HG02870 (cell line): ENCODE measurements around the gene TCF19.
"Not testable (repeated sequence)": the region's sequence is repeated elsewhere in the genome, so short reads cannot be mapped to it uniquely, and the experiment has no call there.

Source experiments
- ATAC-seq: cut with Tn5 transposase; IDR thresholded peaks from one replicate; pipeline ENCODE4 v1.9.1; 2021; ENCODE audit warnings: mild to moderate bottlenecking, moderate library complexity; ENCODE audit not compliant: unreplicated experiment

Gene TCF19

DNA sequence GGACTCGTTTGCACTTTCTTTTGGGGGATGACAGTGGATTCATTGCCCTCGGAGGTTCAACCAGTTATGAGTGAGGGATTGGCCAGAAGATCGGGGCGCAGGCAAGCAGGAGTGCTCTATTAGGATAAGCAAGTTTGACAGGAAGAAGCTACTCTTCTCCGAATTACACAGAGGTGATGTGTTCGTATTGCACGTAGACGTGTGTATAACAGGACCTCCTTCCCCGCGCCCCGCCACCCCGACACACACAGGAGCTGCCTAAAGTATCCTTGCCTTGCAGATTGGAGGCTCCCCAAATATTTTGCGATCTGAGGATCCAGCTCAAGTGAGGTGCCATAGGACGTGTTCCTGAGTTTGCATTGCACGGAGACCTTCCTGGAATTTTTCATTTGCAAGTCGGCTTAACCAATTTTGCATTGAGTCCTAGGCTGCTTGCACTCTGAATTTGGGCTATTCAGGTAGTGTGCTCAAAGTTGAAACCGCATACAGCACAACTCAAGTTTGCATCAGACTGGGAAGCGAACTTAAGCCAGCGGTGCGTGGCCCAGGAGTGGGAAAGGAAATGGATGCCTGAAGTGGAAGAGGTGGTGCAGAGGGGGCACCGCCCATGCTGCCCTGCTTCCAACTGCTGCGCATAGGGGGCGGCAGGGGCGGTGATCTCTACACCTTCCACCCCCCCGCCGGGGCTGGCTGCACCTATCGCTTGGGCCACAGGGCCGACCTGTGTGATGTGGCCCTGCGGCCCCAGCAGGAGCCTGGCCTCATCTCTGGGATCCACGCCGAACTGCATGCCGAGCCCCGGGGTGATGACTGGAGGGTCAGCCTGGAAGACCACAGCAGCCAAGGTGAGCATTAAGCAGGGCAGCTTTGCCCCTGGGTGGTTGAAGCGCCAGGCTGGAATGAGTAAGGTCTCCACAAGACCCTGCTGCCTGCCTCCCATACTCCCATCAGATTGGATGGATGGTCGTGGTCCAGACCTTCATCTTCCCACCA lies 770 bp downstream of the TCF19 start:
- ATAC-seq, result no peak

DNA sequence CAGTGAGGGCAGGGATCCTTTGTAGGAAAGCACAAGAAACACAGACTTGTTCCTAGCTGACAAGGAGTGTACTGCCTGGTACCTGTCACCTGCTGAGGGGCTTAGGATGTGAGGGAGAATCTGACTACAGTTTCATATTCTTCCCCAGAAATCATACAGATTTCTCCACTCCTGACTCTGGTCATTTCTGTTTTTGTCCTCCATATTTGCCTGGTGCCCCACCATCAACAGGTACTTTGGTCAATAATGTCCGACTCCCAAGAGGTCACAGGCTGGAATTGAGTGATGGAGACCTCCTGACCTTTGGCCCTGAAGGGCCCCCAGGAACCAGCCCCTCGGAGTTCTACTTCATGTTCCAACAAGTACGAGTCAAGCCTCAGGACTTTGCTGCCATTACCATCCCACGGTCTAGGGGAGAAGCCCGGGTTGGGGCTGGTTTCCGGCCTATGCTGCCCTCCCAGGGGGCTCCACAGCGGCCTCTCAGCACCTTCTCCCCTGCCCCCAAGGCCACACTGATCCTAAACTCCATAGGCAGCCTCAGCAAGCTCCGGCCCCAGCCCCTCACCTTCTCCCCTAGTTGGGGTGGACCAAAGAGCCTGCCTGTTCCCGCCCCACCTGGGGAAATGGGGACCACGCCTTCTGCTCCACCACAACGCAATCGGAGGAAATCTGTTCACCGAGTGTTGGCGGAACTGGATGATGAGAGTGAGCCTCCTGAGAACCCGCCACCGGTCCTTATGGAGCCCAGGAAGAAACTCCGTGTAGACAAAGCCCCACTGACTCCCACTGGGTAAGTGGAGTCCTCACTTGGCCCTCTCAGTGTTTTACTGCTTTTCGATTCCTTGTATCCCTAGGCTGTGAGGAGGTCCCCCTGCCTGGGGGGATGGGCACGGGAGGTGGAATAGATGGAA lies 3.1 kb downstream of the TCF19 start:
- ATAC-seq, result no peak

DNA sequence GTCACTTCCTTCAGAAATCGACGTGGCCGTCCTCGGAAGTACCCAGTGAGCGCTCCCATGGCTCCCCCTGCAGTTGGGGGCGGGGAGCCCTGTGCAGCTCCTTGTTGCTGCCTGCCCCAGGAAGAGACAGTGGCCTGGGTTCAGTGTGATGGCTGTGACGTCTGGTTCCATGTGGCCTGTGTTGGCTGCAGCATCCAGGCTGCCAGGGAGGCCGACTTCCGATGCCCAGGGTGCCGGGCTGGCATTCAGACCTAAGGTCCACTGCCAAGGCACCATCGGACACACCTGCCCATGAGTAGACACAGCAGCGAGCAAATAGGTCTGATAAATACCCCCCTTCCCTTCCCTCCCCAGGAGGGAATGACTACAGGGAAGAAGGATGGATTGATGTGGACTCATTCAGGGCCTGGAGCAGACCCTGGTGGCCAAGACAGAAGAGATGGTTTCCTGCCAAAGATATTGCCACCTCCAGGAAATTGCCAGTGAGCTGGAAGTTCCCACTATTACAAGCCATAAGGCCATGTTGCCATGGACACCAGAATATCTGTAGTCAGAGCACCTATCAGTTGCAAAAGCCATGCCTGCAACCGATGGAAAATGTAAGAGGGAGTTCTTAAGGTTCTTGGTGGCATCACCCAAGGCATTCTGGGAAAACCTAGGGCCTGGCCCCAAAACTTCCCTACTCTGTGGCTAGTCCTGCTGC lies 4.2 kb downstream of the TCF19 start:
- ATAC-seq, result no peak

DNA sequence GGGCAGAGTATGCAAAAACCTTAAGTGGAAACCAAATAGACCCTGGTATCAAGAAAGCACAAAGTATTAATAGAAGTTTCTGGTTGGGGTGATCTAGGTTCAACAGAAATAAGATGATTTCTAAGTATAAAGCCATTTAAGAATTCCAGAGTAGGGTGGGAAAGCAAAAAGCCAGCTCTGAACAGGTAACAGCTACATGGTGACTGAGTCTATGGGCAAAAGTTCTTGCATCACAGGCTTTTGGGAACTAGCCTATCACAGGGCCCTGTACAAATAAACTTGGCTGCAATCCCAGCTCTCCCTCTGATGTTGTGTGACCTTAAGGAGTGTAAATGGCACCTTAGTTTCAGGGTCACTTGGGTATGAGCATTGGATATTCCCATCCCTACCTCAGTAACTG lies 5.5 kb downstream of the TCF19 start:
- no peak for ATAC-seq

DNA sequence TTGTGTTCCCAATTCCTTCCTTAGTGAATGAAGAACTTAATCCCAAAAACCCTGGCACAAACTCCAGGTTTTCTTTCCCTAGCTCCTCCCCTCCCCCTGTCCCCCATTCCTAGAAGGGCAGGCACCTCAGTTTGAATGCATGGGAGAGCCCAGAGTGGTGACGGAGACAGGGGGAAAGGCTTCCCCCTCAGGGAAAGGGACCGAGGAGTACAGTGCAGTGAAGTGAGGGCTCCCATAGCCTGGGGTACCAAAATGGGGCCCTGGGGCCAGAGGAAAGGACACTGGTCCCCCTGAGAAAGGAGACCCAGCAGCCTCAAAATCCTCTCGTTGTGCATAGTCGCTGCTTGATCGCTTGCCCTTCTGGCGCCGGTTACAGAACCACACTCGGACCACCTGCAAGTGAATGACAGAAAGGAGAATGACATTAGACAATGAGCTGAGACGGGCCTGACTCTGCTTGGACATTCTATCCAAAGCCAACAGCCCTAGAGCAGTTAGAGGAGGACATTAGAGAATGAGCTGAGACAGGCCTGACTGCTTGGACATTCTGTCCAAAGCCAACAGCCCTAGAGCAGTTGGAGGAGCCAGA lies 6.2 kb downstream of the TCF19 start:
- ATAC-seq, result not testable (repeated sequence)

DNA sequence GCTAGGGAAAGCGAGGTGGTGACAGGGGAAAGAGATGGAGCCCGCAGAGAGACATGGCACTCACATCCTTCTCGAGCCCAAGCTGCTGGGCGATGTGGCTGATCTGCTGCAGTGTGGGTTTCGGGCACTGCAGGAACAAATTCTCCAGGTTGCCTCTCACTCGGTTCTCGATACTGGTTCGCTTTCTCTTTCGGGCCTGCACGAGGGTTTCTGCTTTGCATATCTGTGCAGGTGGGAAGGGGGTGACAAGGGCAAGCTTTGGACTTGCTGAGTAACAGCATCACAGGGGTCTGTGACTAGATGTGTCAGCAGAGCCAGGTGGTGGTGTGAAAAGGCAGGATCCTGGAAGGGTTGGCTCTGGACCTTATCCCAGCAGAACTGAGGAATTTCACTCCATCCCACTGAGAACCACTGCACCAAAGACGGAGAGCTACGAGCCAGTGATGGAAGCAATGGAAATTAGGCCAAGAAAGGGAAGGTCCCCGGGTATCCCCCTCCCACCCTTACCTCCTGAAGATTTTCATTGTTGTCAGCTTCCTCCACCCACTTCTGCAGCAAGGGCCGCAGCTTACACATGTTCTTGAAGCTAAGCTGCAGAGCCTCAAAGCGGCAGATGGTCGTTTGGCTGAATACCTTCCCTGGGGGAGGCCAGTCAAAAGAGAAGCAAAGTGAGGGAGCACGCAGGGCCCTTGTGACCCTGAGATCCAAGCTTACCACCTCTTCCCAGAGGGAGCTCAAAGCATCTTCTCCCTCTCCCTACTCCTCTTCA lies 6.9 kb downstream of the TCF19 start:
- ATAC-seq, result peak; percentile 68

DNA sequence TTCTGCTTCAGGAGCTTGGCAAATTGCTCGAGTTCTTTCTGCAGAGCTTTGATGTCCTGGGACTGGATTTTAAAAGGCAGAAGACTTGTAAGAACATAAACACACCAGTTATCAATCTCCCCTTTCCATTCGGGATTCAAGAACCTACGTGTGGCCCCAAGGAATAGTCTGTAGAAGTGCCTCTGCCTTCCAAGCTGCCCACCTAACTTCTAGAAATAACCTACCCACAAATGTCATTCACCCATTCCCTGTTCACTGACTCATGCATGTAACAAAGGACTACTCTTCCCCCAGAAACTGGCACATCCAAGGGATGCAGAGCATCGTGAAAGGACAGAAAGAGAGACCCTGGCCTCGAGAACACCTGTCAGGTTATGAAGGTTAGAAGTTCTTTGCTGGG lies 7.6 kb downstream of the TCF19 start:
- no peak for ATAC-seq

DNA sequence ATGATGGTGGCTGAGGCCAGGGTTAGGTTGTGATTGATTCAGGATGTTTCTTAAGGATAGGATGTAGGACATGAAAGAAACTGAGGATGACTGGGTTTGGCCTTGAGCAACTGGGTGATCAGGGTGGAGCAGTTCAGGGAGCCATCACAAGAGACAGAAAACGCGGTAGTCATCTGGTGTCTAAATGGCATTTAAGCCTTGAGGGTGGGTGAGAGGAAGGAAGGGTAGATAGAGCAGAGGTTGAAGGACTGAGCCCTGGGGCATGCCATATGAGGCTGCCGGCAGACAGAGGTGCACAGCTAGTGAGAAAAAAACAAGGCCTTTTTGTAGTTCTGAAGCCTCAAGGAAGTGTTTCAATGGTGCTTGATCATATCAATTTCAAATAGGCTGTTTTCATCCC lies 10.2 kb downstream of the TCF19 start:
- ATAC-seq, result no peak

DNA sequence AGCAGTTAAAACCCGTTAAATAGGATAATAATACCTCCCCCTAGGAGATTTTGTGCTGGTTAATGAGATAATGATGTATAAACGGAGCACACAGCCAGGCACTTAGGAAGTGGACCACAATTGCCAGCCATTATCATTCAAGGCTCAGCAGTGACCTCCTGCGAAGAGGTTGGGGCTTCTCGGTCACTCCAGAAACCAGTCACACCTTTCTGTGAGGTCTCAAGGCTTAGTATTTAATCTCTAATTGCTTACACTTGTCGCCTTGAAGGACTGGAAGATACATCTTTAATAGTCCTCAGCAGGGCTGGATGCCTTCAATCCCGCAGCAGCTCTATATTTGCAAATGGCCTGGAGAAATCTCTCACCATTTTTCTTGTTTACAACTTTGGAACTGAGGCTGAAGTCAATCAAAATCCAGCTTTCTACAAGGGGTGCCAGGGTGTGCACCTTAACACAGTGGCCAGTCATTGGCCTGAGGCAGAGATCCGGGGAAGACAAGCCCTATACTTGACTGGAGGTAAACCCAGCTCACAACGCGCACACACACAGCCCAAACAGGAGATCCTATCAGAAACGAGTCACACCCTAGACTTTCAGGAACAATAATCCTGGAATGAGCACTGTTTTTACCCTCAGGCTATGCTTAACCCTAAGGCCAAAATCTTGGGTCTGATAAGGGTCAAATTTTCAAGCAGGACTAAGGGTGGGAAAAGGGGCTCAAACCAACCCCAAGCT lies 10.9 kb downstream of the TCF19 start:
- ATAC-seq, result no peak

DNA sequence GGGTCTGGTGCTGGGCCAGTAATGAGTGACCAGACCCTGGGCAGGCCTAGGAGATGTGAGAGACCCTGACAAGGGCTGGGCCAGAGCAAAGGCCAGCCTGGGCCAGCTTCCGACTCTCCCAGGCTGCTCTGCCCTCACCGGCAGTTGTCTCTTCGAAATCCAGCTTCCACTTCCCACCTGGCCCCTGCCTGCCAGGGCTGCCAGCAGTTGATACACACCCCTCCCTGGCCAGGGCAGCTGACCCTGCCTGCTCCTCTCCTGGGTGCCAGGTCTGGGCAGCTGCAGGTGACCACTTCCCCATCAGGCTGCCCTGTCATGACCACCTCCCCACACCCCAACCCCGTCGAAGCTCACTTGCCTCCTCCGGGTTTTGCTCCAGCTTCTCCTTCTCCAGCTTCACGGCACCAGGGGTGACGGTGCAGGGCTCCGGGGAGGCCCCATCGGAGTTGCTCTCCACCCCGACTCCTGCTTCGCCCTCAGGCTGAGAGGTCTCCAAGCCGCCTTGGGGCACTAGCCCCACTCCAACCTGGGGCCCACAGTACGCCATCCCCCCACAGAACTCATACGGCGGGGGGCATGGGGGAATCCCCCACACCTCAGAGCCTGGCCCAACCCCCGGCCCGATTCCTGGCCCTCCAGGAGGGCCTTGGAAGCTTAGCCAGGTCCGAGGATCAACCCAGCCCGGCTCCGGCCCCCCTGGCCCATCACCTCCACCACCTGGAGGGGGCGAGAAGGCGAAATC lies 11.6 kb downstream of the TCF19 start:
- not testable (repeated sequence) for ATAC-seq

DNA sequence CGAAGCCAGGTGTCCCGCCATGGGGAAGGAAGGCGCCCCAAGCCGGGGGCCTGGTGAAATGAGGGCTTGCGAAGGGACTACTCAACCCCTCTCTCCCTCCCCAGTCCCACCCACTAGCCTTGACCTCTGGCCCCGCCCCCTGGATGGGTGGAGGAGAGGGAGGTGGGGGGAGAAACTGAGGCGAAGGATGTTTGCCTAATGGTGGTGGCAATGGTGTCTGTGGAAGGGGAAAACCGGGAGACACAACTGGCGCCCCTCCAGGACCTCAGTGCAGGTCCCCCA lies 12.2 kb downstream of the TCF19 start, which contains the start of gene POU5F1:
Gene POU5F1 (minus strand): TSS at position 83 of the 282 bp plus-strand sequence. CDS start 62 bp downstream, at position 21.
- no peak for ATAC-seq

DNA sequence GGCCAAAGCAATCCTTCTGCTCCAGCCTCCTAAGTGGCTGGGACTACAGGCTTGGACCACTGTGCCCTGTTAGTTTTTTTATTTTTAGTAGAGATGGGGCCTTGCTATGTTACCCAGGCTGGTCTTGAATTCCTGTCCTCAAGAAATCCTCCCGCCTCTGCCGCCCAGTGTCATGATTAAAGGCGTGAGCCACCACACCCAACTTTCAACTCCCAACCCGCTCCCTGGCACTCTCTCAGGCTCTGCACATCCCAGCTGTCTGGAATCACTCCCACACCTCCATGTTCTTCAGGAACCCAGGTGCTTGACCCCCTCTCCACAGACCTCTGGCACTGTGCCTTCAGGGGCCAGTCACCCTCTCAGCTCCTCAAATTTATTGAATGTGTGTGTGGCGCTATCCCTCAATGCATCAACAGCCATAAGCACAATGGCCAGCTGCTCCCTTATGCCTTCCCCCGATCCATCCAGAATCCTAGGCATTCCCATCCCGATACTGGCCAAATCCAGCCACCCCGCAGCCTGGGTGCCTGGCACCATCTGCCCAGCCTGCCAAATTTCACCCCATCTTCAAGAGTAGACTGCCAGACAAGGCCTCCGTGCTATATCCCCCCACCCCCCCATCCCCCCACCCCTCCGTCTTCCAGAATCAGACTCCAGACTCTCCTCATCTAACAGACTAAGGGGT lies 12.7 kb downstream of the TCF19 start:
- no peak for ATAC-seq

DNA sequence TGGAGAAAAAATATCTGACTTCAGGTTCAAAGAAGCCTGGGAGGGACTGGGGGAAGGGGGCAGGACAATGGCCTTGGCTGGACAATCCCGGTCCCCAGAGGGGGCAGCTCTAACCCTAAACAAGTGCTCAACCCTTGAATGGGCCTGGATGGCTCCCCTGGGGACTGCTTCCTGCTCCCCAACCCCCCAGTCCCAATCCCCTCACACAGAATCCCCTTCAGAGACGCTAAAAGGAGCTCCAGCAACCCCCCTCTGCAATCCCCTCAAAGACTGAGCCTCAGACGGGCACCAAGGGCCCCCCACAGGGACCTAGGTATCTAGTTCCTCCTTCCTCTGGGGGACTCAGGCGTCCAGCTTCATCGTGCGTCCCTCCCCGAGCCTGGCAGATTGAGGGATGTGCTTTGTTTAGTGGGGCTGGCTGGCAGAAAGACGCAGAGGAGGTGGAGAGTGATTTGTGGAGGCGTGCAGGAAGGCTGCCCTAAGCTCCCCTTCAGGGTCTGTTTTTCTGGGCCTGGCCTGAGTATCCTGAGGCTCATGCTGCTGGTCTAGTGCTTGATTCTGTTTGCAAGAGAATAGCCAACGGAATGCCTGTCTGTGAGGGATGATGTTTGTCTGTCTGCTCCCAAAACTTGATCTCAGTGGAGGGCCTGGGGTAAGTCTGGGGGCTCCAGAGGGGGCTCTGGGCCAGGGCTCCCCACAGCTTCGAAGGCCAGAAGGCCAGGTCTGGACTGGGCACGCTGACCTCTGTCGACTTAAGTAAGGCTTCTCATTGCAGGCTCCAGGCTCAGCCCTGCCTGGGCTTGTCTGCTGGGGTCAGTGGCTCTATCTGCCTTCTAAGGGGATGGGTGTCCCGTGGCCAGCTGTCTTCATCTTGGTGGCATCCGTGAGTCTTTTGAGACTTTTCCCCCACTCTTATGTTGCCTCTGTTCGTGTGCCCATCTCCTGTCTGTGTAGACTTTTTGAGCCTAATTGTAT lies 13.8 kb downstream of the TCF19 start:
- ATAC-seq, result no peak

DNA sequence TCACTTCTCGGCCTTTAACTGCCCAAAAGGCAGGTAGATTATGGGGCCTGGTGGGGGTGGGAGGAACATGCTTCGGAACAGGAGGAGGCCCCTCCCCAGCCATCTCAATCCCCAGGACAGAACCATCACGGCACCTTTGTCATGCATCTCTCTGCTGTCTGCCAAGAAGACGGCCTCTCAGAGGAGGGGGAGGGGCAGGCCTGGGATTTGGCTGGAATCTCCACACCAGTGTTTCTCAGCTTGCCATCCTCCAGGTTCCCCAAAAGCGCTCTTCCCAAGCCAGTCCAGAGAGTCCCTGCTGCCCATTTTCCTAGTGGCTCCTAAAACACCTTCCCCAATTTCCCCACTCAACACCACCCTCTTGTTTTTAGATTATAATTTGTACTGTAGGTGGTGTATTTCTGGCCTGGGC lies 14.6 kb downstream of the TCF19 start:
- ATAC-seq, result no peak

DNA sequence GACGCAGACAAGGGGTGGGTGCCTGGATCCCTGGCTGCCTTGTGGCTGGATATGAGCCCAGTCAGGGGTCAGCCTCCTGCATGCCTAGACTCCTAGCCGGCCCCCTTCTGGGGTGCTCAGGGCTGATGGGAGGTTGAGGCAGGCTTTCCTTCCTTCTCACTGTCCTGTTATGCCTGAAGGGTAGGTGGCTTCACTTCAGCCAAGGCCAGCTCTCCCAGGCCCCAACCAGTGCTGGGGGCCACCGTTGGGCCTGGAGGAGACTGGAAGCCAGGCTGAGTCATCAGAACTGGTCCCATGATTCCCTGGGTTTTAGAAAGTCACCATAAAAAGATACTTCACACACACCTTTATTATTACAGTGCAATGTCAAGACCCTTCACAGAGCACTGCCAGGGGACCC lies 15.0 kb downstream of the TCF19 start:
- no peak for ATAC-seq

DNA sequence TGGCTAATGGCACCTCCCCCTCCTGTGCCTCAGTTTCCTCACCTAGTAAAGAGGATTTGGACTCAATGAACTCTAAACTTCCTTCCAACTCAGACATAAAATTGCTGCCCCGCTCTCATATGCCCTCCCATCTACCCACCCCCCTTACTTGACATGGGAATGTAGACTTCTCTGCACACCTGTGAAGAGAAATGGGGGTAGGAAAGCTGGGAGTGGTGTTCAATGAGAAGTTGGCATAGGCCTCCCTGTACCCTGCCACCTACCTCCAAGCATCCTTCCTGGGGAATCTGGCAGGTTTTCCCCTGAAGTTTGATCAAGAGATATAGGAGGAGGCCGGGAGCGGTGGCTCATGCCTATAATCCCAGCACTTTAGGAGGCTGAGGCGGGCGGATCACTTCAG lies 16.0 kb downstream of the TCF19 start:
- no peak for ATAC-seq

DNA sequence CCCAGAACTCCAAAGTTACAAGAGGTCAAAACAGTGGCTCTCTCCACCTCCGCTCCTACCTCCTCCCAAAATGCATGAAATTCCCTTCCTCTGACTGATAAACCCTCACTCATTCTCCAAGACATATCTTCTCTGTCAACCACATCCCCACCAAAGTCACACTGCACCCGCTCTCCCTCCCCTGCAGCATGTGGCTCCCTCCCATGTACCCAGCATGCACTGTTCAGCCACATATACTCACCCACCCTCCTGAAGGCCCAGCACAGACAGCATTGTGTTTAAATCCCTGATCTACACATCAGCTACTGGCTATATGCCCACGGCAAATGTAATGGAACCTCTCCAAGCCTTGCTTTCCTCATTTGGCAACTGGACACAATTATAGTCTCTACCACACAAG lies 17.6 kb downstream of the TCF19 start:
- ATAC-seq, result no peak
